ENCODE results near the gene ANKRD24.
A peak's percentile ranks its signal among the peaks of the same experiment; 100 is the strongest.
"Not testable (repeated sequence)": the region's sequence is repeated elsewhere in the genome, so short reads cannot be mapped to it uniquely, and the experiment has no call there.

ANKRD24 gene

GRCh38 chr19:4232614-4233281 is 50.3 kb downstream of the ANKRD24 start:
- Histone ChIP-seq H3K9me3 (ENCODE audit: control insufficient read depth, low read length) (no peaks in the 10 kb centered on the region), H3K27me3 (ENCODE audit: control insufficient read depth, insufficient read depth, low read length) (no peaks in the 10 kb centered on the region), H3K4me2 (ENCODE audit: low read length) (no peak overlapping the region), H3K79me2 (no peaks in the 10 kb centered on the region), H3K36me3 (ENCODE audit: control insufficient read depth, insufficient read depth, low read length) (no peaks in the 10 kb centered on the region), H3K4me3 (ENCODE audit: low read depth, low read length) (no peak overlapping the region), H3K27ac (no peak overlapping the region), H3K9ac (no peak overlapping the region), H3K4me1 (no peaks in the 10 kb centered on the region), H2AFZ (no peak overlapping the region)
- TF ChIP-seq CTCF (IDR thresholded peaks at IDR 0.05), result no peak

GRCh38 chr19:4233282-4233853 is 50.9 kb downstream of the ANKRD24 start:
- Histone ChIP-seq H2AFZ (no peak overlapping the region), H3K4me1 (no peaks in the 10 kb centered on the region), H3K27ac (no peak overlapping the region), H3K79me2 (no peaks in the 10 kb centered on the region), H3K27me3 (ENCODE audit: control insufficient read depth, insufficient read depth, low read length) (no peaks in the 10 kb centered on the region), H3K9ac (no peak overlapping the region), H3K4me2 (ENCODE audit: low read length) (no peak overlapping the region), H3K36me3 (ENCODE audit: control insufficient read depth, insufficient read depth, low read length) (no peaks in the 10 kb centered on the region), H3K4me3 (ENCODE audit: low read depth, low read length) (no peak overlapping the region), H3K9me3 (ENCODE audit: control insufficient read depth, low read length) (no peaks in the 10 kb centered on the region)
- TF ChIP-seq CTCF (IDR thresholded peaks at IDR 0.05), result peak; percentile 30

GRCh38 chr19:4234142-4234861 is 51.8 kb downstream of the ANKRD24 start:
- no peak overlapping the region for H3K4me2 ChIP-seq (ENCODE audit: low read length)
- no peak overlapping the region for H3K27ac ChIP-seq
- H3K4me1 ChIP-seq, result no peaks in the 10 kb centered on the region
- no peaks in the 10 kb centered on the region for H3K9me3 ChIP-seq (ENCODE audit: control insufficient read depth, low read length)
- H3K27me3 ChIP-seq (ENCODE audit: control insufficient read depth, insufficient read depth, low read length), result no peaks in the 10 kb centered on the region
- no peak for TF ChIP-seq CTCF (IDR thresholded peaks at IDR 0.05)
- no peaks in the 10 kb centered on the region for H3K36me3 ChIP-seq (ENCODE audit: control insufficient read depth, insufficient read depth, low read length)
- H3K79me2 ChIP-seq, result no peaks in the 10 kb centered on the region
- no peak overlapping the region for H3K4me3 ChIP-seq (ENCODE audit: low read depth, low read length)
- H2AFZ ChIP-seq, result no peak overlapping the region
- H3K9ac ChIP-seq, result no peak overlapping the region

- no peak overlapping the region for H3K9ac ChIP-seq
- no peaks in the 10 kb centered on the region for H3K4me1 ChIP-seq
- no peaks in the 10 kb centered on the region for H3K9me3 ChIP-seq (ENCODE audit: control insufficient read depth, low read length)
- H3K79me2 ChIP-seq, result no peaks in the 10 kb centered on the region
- no peaks in the 10 kb centered on the region for H3K27me3 ChIP-seq (ENCODE audit: control insufficient read depth, insufficient read depth, low read length)
- no peaks in the 10 kb centered on the region for H3K36me3 ChIP-seq (ENCODE audit: control insufficient read depth, insufficient read depth, low read length)
- H3K27ac ChIP-seq, result no peak overlapping the region
- no peak for TF ChIP-seq CTCF (IDR thresholded peaks at IDR 0.05)
- H3K4me3 ChIP-seq (ENCODE audit: low read depth, low read length), result no peak overlapping the region
- H3K4me2 ChIP-seq (ENCODE audit: low read length), result no peak overlapping the region
- H2AFZ ChIP-seq, result no peak overlapping the region
These were observed 52.3 kb downstream of the ANKRD24 start for GRCh38 chr19:4234862-4235201.

GRCh38 chr19:4237510-4237909 is 55.0 kb downstream of the ANKRD24 start:
- not testable (repeated sequence) for H3K79me2 ChIP-seq; H3K9ac ChIP-seq; H3K4me2 ChIP-seq (ENCODE audit: low read length); H3K27me3 ChIP-seq (ENCODE audit: control insufficient read depth, insufficient read depth, low read length); H2AFZ ChIP-seq; H3K36me3 ChIP-seq (ENCODE audit: control insufficient read depth, insufficient read depth, low read length); H3K9me3 ChIP-seq (ENCODE audit: control insufficient read depth, low read length); H3K4me3 ChIP-seq (ENCODE audit: low read depth, low read length); H3K27ac ChIP-seq; H3K4me1 ChIP-seq
